Hematopoietic multipotent progenitor cell treated with erythropoietin and hydrocortisone succinate and interleukin-3 and kit ligand, for 15 days (in vitro differentiated cells): ENCODE results near the gene ABHD12.
"Not testable (repeated sequence)": the region's sequence is repeated elsewhere in the genome, so short reads cannot be mapped to it uniquely, and the experiment has no call there.

Source experiments
- DNase-seq: peaks from one replicate; pipeline ENCODE4 v3.0.0-alpha.2; 2015; ENCODE audit warnings: low spot score

Gene ABHD12

DNA sequence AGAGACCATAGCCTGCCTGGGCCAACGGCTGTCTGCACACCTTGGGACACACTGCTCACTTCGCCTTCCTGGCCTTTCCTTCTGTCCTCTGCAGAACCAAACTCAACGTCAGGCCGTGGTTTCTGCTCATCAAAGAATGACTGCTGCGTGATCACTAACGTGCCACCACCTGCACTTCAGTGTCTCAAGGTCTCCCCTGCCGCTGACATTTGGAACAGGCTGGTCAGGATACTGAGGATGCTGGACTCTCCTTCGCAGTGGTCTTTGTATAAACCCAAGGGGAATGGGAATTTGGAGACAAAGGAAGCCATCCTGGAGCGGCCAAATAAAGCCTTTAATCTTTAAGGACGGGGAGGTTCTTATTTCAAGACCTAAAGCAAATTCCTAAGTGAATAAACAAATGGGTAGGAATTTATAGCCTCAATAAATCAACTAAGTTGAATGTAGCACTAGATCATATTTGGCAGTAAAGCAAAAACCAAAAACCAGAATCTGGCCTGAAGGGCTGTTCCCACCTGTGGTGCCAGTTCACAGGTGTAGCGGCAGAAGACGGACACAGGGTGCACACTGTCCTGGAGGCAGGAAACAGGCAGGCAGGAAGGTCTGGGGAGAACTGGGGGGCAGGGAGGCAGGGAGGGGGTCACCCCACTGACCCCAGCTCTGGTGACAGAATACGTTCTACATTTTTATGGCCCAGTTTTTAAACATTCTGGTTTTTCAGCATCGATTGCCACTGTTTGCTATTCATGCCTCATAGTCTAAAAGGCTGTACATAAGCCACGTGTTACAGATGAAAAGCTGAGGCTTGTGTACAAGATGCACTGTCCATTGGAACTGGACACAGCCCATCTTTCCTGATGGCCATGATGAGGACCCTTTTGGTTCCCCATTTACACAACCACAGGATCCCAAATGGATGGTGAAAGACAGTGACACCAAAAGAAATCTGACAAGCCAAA is 36.6 kb downstream of the ABHD12 start:
- DNase-seq: no peak

DNA sequence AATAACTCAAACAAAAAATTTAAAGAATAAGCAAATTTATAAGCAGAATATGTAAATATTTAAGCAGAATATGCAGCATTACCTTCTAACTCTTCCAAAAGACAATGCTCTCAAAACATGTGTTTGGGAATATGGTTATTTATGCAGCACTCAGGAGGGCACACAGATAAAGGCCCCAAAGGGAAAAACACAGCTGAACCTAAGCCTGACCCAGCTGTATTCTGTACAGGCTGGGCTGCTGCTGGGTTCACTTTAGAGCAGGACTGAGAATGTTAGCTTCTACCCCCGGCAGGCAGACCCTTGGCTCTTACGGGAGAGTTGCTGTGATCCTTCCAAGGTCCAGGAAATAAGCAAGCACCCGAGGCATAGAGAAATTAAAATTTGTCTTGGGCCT is 37.3 kb downstream of the ABHD12 start:
- no peak for DNase-seq

DNA sequence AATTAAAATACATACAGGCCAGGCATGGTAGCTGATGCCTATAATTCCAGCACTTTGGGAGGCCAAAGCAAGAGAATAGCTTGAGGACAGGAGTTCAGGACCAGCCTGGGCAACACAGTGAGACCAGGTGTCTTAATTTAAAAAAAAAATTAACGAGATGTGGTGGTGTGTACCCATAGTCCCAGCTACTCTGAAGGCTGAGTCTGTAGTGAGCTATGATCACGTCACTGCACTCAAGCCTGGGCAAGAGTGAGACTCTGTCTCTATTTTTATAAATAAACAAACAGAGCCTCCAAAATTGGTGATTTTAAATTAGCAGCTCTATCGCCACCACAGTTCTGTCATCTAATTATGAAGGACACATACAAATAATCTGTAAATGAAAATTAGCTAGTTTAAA is 37.9 kb downstream of the ABHD12 start:
- no peak for DNase-seq

DNA sequence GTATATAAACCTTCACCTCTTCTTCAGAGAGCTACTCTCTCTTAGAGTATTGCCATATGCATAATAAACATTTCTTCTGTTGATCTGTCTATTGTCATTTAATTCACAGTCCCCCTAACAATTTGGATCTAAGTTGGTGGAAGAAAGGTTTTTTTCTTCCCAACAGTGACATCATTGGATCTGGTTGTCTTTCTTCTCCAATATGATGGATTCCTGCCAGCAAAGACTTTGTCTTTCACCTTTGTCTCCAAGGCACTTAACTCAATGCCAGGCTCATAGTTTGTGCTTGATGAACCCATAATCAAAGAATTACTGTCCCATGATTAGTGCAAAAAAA is 39.6 kb downstream of the ABHD12 start:
- DNase-seq: no peak

DNA sequence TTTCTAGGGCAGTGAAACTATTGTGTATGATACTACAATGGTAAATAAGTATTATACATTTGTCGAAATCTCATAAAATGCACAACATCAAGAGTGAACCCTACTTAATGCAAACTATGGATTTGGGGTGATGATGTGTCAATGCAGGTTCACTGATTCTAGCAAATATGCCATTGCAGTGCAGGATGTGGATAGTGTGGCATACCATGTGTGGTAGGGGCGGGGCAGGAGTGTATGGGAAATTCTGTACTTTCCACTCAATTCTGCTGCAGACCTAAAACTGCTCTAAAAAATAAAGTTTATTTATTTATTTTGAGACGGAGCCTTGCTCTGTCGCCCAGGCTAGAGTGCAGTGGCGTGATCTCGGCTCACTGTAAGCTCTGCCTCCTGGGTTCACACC is 44.3 kb downstream of the ABHD12 start:
- no peak for DNase-seq

DNA sequence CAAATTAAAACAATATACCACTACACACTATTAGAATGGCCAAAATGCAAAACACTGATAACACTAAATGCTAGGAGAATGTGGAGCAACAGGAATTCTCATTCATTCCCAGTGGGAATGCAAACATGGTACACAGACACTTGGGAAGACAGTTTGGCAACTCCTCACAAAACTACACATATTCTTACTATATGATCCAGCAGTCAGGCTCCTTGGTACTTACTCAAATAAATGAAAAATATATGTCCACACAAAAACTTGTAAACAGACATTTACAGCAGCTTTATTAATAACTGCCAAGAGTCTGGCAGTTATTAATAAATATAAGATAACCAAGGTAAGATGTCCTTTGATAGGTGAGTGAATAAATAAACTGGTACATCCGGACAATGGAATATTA is 44.9 kb downstream of the ABHD12 start:
- DNase-seq: no peak

DNA sequence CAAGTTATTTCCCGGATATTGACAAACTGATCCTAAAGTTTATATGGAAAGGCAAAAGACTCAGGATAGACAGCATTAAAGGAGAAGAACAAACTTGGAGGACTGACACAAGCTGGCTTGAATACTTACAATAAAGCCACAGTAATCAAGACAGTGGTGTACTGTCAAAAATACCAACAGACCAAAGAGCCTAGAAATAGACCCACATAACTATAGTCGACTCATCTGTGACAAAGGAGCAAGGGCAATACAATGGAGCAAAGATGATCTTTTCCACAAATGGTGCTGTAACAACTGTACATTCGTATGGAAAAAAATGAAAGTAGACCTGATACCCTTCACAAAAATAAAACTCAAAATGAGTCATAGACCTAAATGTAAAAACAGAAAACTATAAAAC is 46.0 kb downstream of the ABHD12 start:
- DNase-seq: no peak

DNA sequence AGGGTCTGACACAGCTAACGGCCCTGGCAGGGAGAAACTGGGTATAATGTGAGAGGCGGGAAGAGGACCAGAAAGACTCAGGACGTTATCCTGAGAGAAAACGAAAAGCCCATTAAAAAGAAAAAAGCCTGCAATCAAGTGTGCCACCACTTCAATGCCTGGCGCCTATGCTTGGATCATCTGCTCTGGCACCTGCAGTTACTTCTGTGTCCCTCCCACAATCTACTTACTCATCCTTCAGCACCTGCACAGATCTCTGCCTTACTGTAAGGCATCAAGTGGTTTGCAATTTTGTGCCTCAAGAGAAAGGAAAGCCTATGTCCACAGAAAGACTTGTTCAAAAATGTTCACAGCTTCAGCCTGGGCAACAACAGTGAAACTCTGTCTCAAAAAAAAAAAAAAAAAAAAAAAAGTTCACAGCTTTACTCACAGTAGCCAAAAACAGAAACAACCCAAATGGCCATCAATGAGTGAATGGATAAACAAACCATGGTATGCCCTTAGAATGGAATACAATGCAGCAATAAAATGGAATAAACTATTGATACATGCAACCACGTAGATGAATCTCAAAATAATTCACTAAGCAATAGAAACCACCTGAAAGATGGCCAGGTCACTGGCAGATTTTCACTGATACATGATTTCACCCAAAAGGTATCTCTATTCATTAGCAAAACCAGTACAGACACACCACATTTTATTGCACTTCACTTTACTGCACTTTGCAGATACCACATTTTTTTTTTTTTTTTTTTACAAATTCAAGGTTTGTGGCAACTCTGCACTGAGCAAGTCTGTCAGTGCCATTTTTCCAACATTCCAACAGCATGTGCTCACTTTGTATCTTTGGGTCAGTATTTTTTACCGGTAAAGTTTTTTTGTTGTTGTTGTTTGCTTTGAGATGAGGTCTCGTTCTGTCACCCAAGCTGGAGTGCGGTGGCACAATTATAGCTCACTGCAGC is 48.6 kb downstream of the ABHD12 start:
- DNase-seq: no peak

DNA sequence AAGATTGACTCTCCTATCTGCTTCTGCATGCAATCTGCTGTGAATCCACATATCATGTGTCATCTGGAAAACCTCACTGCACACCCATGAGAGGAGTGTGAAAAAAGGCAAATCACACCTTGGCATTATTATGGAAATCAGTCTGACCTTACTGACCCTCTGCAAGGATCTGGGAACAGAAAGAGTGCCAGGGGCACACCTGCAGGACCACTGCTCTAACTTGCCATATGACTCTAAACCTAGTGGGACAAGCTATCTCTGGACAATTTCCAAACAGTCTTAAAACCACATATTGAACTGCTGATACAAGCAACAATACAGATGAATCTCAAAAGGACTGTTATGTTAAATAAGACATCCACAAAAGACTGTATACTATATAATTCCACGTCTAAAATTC is 50.3 kb downstream of the ABHD12 start:
- no peak for DNase-seq

DNA sequence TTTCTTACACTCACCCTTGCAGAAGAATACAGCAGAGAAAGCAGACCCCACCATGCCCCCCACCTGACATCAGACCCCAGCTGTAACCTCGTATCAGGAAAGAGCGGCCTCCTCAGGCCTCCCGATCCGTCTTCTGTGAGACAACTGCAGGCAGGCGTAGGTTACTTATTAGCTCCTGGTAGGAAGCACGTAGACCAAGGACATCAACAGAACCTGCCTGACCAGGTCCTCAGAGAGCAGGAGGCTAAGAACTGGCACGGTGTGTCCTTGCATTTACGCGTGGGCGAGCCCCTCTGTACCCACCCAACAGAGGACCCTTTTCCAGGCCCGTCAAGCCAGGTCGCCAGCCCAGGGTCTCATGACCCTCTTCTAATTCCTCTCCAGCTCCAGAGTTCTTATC is 51.0 kb downstream of the ABHD12 start:
- no peak for DNase-seq

DNA sequence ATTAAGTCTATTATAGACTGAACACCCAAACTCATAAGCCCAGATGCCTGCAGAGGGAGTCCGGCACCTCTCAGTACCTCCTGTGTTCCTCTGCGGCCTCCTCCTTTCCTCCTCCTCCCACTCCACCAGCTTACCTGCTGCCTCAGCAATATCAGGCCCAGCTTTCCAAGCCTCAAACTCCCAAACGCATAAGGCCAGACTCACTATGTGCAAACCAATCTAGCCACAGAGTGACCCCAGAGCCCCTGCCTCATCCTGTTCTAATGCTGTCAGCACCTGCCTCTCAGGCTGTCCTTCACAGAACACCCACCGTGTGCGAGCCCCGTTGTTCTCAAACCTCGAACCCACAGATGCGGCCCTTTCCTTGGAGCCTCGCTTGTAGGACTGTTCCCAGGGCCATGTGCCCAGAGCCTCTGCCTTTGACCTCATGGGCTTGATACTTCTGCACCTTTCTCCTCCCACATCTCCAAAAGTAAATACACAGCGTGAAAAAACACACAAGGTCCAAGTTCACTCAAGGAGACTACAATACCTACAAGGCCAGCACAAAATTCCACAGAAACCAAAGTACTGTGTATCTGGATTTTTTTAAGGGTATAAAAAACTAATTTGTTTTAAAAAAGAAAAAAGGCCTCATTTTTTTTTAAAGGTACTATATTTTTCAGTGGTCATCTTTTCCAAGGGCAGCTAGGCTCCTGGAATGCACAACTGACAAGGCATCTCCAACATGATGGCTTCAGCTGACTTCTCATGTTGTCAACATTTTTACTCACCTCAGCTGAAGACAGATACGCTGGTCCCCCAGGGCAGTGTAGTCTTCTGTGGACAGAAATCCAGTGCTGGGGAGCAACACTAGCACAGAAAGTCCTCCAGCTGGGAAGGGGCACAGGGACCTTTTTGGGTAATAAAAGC is 52.3 kb downstream of the ABHD12 start:
- no peak for DNase-seq

DNA sequence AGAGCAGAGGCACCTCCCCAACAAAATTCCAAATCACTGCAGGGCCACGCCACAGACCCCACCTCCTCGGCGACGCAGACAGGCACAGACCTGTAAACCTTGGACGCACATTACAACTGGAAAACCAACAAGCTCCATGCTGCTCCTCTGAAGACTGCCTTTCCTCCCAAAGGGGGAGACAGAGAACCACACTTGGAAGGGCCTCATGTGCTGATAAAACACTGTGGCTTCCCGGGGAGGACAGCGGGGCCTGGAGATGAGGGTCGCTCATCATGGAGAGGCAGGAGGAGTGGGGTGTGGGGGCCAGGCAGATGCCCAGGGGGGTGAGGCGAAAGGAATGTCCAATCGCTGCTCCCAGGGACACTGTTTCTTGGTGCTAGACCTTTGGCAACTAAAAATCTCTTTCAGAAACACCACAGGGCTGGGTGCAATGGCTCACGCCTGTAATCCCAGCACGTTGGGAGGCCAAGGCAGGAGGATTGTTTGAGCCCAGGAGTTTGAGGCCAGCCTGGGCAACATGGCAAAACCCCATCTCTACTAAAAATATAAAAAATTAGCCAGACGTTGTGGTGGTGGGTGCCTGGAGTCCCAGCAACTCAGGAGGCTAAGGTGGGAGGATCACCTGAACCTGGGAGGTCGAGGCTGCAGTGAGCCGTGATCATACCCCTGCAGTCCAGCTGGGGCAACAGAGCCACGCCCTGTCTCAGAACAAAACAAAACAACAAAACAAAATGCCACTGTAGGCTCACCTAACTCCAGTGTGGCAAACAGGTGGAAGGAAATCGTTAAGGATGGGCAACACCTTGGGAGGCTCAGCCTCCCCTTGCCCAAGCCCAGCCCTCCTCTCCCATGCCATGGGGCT is 53.8 kb downstream of the ABHD12 start:
- DNase-seq: no peak

DNA sequence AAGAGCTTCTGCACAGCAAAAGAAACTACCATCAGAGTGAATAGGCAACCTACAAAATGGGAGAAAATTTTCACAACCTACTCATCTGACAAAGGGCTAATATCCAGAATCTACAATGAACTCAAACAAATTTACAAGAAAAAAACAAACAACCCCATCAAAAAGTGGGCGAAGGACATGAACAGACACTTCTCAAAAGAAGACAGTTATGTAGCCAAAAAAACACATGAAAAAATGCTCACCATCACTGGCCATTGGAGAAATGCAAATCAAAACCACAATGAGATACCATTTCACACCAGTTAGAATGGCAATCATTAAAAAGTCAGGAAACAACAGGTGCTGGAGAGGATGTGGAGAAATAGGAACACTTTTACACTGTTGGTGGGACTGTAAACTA is 55.7 kb downstream of the ABHD12 start:
- not testable (repeated sequence) for DNase-seq

DNA sequence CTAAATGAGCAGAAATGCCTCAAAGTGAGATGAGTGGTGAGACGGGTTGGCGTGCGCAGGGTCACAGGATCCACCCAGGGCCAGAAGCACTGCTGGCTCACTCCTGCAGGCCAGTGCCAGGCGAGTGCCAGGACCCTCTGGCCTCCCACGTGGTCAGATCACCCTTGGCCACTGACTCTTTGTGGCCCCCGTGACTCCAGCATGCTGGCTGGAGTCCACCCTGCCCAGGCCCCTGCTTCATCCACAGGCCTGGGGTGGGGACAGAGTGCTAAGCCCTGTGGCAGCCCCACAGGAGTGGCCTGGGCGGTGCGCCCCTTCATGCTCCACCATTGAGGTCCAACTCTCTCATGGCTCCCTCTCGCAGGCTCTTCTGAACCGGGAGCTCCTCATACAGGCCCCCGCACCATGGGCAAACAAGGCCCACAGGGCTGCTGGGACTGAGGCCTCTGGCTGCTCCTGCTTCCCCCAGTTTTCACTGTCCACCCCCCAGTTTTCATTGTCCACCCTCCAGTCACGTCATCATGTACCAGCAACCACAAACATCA is 61.6 kb downstream of the ABHD12 start:
- no peak for DNase-seq

DNA sequence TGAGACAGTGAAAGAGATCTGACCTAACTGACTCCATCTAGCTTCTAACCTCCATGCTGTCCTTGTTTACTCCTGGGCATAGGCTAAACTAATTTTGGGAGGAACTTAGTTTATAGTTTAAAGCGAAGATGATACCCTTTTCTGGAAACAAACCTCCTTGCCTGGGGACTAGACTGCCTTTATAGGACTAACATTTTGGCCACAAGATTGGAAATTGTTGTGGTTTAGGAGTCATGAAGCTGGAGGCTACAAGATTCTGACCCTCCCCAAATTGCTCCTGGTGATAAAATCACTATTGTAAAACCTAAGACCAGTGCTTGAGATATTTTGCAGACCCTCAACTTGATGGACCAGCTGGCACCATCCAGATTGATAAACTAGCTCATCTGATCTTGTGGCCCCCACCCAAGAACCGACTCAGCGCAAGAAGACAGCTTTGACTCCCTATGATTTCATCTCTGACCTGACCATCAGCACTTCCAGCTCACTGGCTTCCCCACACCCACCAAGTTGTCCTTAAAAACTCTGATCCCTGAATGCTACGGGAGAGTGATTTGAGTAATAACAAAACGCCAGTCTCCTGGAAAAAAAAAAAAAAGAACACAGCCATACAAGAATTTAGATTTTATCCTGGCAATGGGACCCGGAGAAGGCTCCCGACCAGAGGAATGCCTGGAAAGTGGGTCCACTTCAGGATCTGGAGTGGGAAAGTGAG is 63.0 kb downstream of the ABHD12 start:
- DNase-seq: no peak

DNA sequence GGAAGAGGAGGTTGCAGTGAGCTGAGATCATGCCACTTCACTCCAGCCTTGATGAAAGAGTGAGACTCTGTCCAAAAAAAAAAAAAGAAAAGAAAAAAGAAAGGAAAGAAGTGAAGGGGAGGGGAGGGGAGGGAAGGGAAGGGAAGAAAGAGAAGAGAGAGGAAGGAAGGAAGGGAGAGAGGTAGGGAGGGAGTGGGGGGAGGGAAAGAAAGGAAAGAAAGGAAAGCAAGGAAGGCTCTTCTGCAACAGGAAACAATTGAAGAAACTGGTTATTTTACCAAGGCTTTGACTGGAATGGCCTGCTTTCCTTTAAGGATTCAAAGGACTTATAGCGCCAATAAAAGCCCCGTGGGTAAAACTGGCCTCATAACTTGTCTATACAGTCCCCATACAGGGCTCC is 64.6 kb downstream of the ABHD12 start:
- no peak for DNase-seq

DNA sequence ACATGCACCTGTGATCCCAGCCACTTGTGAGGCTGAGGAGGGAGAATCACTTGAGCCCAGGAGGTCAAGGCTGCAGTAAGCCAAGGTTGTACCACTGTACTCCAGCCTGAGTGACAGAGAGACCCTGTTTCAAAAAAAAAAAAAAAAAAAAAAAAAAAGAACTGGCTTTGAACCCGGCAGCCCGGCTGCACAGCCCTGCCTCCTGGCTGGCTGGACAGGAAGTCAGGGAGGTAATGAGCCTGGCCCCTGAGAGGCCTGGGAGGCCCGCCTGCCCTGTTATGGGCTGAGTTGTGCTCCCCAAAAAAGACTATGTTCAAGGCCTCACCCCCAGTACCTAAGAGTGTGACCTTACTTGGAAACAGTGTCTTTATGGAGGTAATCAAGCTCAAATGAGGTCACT is 65.6 kb downstream of the ABHD12 start:
- no peak for DNase-seq

DNA sequence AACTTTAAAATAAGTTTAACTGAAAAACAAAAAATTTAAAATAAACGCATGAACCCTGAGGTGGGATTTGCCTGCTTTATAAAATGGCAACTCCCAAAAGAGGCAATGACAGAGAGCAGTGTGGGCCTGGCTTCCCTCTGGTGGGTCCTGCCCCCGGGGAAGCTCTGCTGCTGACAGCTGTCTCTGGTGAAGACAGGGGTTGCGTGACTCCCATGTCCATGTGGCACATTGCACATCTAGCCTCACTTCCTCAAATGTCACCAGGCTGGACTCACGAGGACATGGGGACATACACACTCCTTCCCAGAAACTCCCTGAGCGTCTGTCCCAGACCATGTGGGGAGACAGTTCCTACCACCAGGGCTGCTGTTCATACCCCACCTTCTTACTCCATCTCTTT is 66.2 kb downstream of the ABHD12 start:
- no peak for DNase-seq

DNA sequence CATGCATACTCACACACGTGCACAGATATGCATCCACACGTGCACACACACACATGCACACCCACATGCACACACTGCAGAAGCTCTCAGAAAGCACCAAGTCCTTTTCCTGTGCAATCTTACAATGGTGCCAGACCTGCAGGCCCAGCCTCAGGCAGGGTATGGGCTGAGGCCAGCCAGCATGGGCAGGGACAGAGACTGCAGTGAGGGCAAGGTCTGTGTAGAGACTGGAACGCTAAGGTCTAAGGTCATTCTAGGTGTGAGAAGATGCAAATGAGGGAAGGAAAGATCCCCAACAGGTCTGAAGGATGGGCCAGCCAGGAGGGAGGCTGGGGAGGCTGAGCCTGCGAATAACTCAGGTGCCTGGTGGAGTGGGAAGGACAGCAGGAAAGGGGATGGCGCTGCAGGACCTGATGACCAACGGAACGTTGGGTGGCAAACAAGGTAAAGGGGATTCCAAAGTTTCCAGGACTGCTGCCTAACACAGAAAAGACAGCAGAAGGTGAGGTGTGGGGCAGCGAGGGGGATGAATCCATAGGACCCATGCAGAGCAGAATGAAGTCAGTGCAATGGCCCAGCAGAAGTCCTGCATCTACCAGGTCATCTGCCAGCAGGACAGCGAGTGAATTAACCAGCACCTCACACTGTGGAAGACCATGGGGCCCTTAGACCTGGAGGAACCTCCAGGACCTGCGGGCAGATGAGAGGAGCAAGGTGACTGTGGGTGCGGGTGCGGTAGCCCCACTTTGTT is 67.0 kb downstream of the ABHD12 start:
- no peak for DNase-seq
